Activated T-cell treated with anti-CD3 and anti-CD28 coated beads, Interleukin-2, amount 50 U/mL, for 4 hours (primary cell): Measurements from ENCODE around the gene CTNNA2. TPM values are rescaled to one million over a fixed set of nuclear protein-coding genes. Genes with fewer than 3 reads are reported as not detected.

ENCODE experiments used
- ATAC-seq, 2 donors: fragments of 200-7000 bp; cut with Tn5 transposase; one replicate each; pipeline ENCODE4 v1.10.0; 2021
- DNase-seq: peaks from one replicate; pipeline ENCODE4 v3.0.0-alpha.2; 2020
- H3K27me3 Mint-ChIP-seq: one replicate; pipeline ENCODE4 v1.8.0; 2021; ENCODE audit warnings: low read depth, mixed read lengths
- H3K36me3 Mint-ChIP-seq: one replicate; pipeline ENCODE4 v1.8.0; 2022; ENCODE audit warnings: mixed read lengths; ENCODE audit not compliant: insufficient read depth
- H3K4me1 Mint-ChIP-seq: one replicate; pipeline ENCODE4 v1.8.0; 2021; ENCODE audit warnings: low read depth, mixed read lengths
- H3K4me3 Mint-ChIP-seq: one replicate; pipeline ENCODE4 v1.8.0; 2021; ENCODE audit warnings: mild to moderate bottlenecking, moderate library complexity, mixed read lengths
- H3K9me3 Mint-ChIP-seq: one replicate; pipeline ENCODE4 v1.8.0; 2021; ENCODE audit warnings: mixed read lengths
- total RNA-seq, 3 donors: library from RNA; stranded (reverse); gene quantifications; one replicate each; pipeline ENCODE4 v1.2.1, GENCODE V29; 2021

The CTNNA2 gene
- total RNA-seq, 3 donors from 2014 or later = 0.08 TPM; not detected in 2

DNA sequence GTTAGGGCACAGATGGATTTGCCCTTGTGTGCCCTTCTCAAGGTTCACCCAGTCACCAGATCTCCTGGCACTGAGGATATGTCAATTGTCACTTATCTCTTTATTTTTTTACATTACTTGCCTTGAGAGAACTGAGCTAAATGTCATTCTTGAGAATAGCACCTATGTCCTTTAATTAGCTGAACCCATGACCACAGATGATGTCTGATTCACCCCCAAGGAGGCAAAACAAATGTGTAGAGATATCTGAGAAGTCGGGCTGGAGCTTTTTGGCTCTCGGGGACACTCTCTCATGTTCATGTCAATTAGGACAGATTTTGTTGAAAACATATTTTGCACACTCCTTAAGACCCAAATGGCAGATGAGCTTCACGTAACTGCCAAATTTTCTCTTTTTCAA is 963.1 kb downstream of the CTNNA2 start:
- H3K9me3 Mint-ChIP-seq = peaks cover 12% of the 10 kb centered on the region
- no peaks in the 10 kb centered on the region for H3K4me1 Mint-ChIP-seq
- no peaks in the 10 kb centered on the region for H3K36me3 Mint-ChIP-seq
- no peaks in the 10 kb centered on the region for H3K27me3 Mint-ChIP-seq
- no peak overlapping the region for H3K4me3 Mint-ChIP-seq
- no peak for ATAC-seq
- no peak for DNase-seq

- Mint-ChIP-seq H3K9me3 (peaks cover 15% of the 10 kb centered on the region), H3K36me3 (no peaks in the 10 kb centered on the region), H3K4me1 (no peaks in the 10 kb centered on the region), H3K27me3 (no peaks in the 10 kb centered on the region), H3K4me3 (no peak overlapping the region)
- ATAC-seq (no peak), DNase-seq (no peak)
Observed at GRCh38 chr2:80476535-80477117, 963.8 kb downstream of the CTNNA2 start.

- H3K36me3 Mint-ChIP-seq = no peaks in the 10 kb centered on the region
- ATAC-seq (no peak), DNase-seq (no peak)
- H3K27me3 Mint-ChIP-seq = no peaks in the 10 kb centered on the region
- no peak overlapping the region for H3K4me3 Mint-ChIP-seq
- H3K4me1 Mint-ChIP-seq = no peaks in the 10 kb centered on the region
- peaks cover 9% of the 10 kb centered on the region for H3K9me3 Mint-ChIP-seq
Observed at GRCh38 chr2:80482276-80482675, 969.4 kb downstream of the CTNNA2 start.

DNA sequence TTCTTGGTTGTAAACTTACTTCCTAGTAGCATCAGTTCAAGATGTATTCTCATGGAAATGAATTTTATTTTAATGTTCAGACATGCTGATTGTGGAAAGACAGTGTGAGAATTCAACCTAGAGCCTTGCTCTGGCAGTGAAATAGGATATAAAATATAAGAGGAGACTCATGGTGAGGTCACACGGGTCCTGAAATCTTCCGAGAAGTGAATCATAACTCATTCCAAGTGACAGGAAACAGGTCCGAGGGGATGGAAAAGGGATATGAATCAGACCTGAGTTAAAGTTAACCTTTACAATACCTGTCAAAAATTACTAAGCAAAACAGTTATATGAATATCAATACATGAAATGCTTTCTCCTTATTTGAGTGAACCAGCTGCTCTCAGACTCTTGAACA is 976.9 kb downstream of the CTNNA2 start:
- Mint-ChIP-seq H3K4me1 (no peaks in the 10 kb centered on the region), H3K9me3 (peaks cover 3% of the 10 kb centered on the region), H3K27me3 (no peaks in the 10 kb centered on the region), H3K4me3 (no peak overlapping the region), H3K36me3 (no peaks in the 10 kb centered on the region)
- ATAC-seq = no peak
- no peak for DNase-seq

- ATAC-seq = no peak
- H3K27me3 Mint-ChIP-seq = no peaks in the 10 kb centered on the region
Observed at GRCh38 chr2:80490964-80491363, 978.1 kb downstream of the CTNNA2 start.

DNA sequence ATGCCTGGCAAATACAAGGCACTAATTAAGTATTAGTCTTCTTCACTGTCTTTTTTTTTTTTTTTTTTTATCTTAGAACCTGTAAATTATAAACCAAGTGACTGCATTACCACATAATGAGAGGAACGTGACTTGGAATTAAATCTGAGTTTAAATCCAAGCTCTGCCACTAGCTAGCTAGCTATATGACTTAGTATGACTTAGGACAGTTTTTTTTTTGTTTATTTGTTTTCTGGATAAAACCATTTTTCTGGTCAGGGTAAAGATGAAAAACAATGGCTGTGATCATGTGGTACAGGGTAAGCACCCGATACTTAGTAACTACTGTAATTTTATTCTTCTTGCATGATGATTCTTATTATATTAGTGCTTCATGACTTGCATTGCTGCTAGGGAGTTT is 983.5 kb downstream of the CTNNA2 start:
- H3K36me3 Mint-ChIP-seq = no peaks in the 10 kb centered on the region
- no peak overlapping the region for H3K4me3 Mint-ChIP-seq
- DNase-seq = no peak
- H3K9me3 Mint-ChIP-seq = peaks cover 10% of the 10 kb centered on the region
- no peaks in the 10 kb centered on the region for H3K27me3 Mint-ChIP-seq
- no peak for ATAC-seq
- H3K4me1 Mint-ChIP-seq = no peaks in the 10 kb centered on the region

More at GRCh38 chr2:80490964-80491363, 978.1 kb downstream of the CTNNA2 start:
- H3K4me3 Mint-ChIP-seq = no peak overlapping the region
- DNase-seq = no peak
- no peaks in the 10 kb centered on the region for H3K36me3 Mint-ChIP-seq
- peaks cover 6% of the 10 kb centered on the region for H3K9me3 Mint-ChIP-seq
- no peaks in the 10 kb centered on the region for H3K4me1 Mint-ChIP-seq

GRCh38 chr2:80496775-80497174 is 983.9 kb downstream of the CTNNA2 start:
- peaks cover 10% of the 10 kb centered on the region for H3K9me3 Mint-ChIP-seq
- H3K36me3 Mint-ChIP-seq = no peaks in the 10 kb centered on the region
- no peak overlapping the region for H3K4me3 Mint-ChIP-seq
- no peaks in the 10 kb centered on the region for H3K27me3 Mint-ChIP-seq
- H3K4me1 Mint-ChIP-seq = no peaks in the 10 kb centered on the region
- no peak for DNase-seq
- no peak for ATAC-seq

GRCh38 chr2:80499095-80499494 is 986.2 kb downstream of the CTNNA2 start:
- Mint-ChIP-seq H3K36me3 (no peaks in the 10 kb centered on the region), H3K4me1 (no peaks in the 10 kb centered on the region), H3K9me3 (peaks cover 7% of the 10 kb centered on the region), H3K4me3 (no peak overlapping the region), H3K27me3 (no peaks in the 10 kb centered on the region)
- ATAC-seq (no peak), DNase-seq (no peak)

DNA sequence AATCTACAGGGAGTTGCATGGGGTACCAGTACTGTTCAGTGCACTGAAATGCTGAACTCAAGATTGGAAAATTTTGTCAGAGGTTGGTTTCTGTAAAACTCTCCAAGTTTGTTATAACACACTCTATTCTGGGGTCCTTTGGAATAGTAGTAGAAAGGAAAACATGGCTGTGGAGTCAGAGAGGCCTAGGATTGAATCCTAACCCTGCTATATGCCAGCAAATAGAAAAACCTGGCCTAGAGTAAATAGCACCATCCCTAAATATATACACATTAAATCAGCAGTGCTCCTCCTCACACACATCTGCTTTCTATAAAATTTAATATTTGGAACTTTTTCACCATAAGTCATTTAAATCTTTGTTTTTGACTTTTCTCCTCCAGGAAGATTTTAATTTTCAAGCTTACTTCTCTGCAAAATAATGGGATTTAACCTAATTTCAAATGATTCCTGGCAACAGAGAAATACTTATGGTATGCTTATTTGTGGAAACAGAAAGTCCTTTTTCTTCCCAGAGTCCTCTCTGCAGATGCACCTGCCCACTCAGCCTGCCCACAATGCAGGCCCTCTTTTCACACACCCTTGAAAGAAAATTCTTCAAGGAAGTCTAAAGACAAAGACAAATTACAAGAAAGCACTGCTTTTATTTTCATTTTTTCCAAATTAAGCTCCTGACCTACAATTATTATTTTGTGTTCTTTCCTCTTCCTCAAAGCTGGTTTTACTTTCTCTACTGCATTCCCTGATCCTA is 989.2 kb downstream of the CTNNA2 start:
- Mint-ChIP-seq H3K9me3 (peaks cover 8% of the 10 kb centered on the region), H3K27me3 (no peaks in the 10 kb centered on the region), H3K4me3 (no peak overlapping the region), H3K4me1 (no peaks in the 10 kb centered on the region), H3K36me3 (no peaks in the 10 kb centered on the region)
- ATAC-seq = no peak
- no peak for DNase-seq

GRCh38 chr2:80506563-80506962 is 993.7 kb downstream of the CTNNA2 start:
- Mint-ChIP-seq H3K4me3 (no peak overlapping the region), H3K4me1 (no peaks in the 10 kb centered on the region), H3K36me3 (no peaks in the 10 kb centered on the region), H3K27me3 (no peaks in the 10 kb centered on the region), H3K9me3 (peaks cover 10% of the 10 kb centered on the region)
- ATAC-seq = no peak
- DNase-seq = no peak

- Mint-ChIP-seq H3K4me1 (no peaks in the 10 kb centered on the region), H3K27me3 (no peaks in the 10 kb centered on the region), H3K9me3 (peaks cover 10% of the 10 kb centered on the region), H3K36me3 (no peaks in the 10 kb centered on the region), H3K4me3 (no peak overlapping the region)
- ATAC-seq (no peak), DNase-seq (no peak)
Observed at GRCh38 chr2:80510716-80511115, 997.9 kb downstream of the CTNNA2 start.

GRCh38 chr2:80515964-80516363 is 1003.1 kb downstream of the CTNNA2 start:
- H3K9me3 Mint-ChIP-seq = peaks cover 3% of the 10 kb centered on the region
- ATAC-seq (no peak), DNase-seq (no peak)
- H3K4me1 Mint-ChIP-seq = no peaks in the 10 kb centered on the region
- no peaks in the 10 kb centered on the region for H3K27me3 Mint-ChIP-seq
- no peak overlapping the region for H3K4me3 Mint-ChIP-seq
- no peaks in the 10 kb centered on the region for H3K36me3 Mint-ChIP-seq

- H3K4me1 Mint-ChIP-seq = no peaks in the 10 kb centered on the region
- ATAC-seq (no peak), DNase-seq (no peak)
- no peak overlapping the region for H3K4me3 Mint-ChIP-seq
- peaks cover 3% of the 10 kb centered on the region for H3K9me3 Mint-ChIP-seq
- no peaks in the 10 kb centered on the region for H3K36me3 Mint-ChIP-seq
- H3K27me3 Mint-ChIP-seq = no peaks in the 10 kb centered on the region
Observed at GRCh38 chr2:80517316-80517715, 1004.5 kb downstream of the CTNNA2 start.

DNA sequence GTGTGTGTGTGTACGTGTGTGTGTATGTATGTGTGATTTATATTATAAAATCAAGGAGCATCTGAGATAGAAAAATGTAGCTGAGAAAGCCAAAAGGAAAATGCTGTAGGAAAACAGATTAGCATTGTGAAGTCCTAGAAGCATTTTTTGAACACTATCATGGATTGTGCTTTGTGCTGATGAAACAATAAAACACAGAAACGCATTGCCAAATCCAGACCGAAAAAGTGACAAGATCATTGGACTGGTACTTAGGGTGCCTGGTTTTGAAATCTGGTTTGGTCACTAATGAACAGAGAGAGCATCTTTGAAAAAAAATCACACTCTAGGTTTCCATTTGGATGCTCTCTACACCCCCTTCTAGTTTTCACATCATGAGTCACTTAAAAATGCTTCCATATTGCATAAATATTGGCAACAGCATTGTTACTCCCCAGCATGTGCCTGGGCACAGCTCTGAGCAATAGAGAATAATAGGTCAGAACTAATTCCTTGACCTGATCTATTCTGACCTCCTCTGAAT is 1006.3 kb downstream of the CTNNA2 start:
- Mint-ChIP-seq H3K36me3 (no peaks in the 10 kb centered on the region), H3K4me1 (no peaks in the 10 kb centered on the region), H3K9me3 (peaks cover 3% of the 10 kb centered on the region), H3K4me3 (no peak overlapping the region), H3K27me3 (no peaks in the 10 kb centered on the region)
- no peak for ATAC-seq
- no peak for DNase-seq

GRCh38 chr2:80519699-80520291 is 1006.9 kb downstream of the CTNNA2 start:
- H3K27me3 Mint-ChIP-seq = no peaks in the 10 kb centered on the region
- H3K4me1 Mint-ChIP-seq = no peaks in the 10 kb centered on the region
- DNase-seq (no peak), ATAC-seq (no peak)
- no peaks in the 10 kb centered on the region for H3K36me3 Mint-ChIP-seq
- H3K4me3 Mint-ChIP-seq = no peak overlapping the region
- peaks cover 3% of the 10 kb centered on the region for H3K9me3 Mint-ChIP-seq
